Suprapubic skin (tissue), 3 donors: ENCODE data around the gene SORT1.

Experiments
- CTCF ChIP-seq, 2 donors: fragments of 200-600 bp in 1 of 2; fragments of 450-650 bp in 1 of 2; sonication (generic) in 1 of 2; IDR thresholded peaks; one replicate each; pipeline ENCODE4 v1.5.1; 2016 to 2019; ENCODE audit warnings: antibody characterized with exemption in 2 of 2, mild to moderate bottlenecking in 1 of 2, moderate library complexity in 1 of 2
- EP300 ChIP-seq: sonication (generic); formaldehyde crosslinking; IDR thresholded peaks from one replicate; pipeline ENCODE4 v1.6.1; 2017; ENCODE audit warnings: antibody characterized with exemption
- POLR2A ChIP-seq, 2 donors: fragments of 450-650 bp; IDR thresholded peaks; one replicate each; pipeline ENCODE4 v1.6.1; 2017; ENCODE audit warnings: antibody characterized with exemption in 2 of 2, mild to moderate bottlenecking in 2 of 2, moderate library complexity in 2 of 2

GRCh38 chr1:109392788-109393616 lies 4.7 kb downstream of the SORT1 start:
- no peak for TF ChIP-seq POLR2A (IDR thresholded peaks at IDR 0.05)
- TF ChIP-seq CTCF (IDR thresholded peaks at IDR 0.05): no peak
- TF ChIP-seq EP300: no peak
